NCI-H2227 (cell line): ENCODE data around the gene GLRX.
"Not testable (repeated sequence)": the region's sequence is repeated elsewhere in the genome, so short reads cannot be mapped to it uniquely, and the experiment has no call there.

Source experiments
- DNase-seq: peaks from one replicate; lab custom pipeline; 2025; ENCODE audit not compliant: unreplicated experiment; lab: John Stamatoyannopoulos, UW

The GLRX gene, protein sequence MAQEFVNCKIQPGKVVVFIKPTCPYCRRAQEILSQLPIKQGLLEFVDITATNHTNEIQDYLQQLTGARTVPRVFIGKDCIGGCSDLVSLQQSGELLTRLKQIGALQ

DNA sequence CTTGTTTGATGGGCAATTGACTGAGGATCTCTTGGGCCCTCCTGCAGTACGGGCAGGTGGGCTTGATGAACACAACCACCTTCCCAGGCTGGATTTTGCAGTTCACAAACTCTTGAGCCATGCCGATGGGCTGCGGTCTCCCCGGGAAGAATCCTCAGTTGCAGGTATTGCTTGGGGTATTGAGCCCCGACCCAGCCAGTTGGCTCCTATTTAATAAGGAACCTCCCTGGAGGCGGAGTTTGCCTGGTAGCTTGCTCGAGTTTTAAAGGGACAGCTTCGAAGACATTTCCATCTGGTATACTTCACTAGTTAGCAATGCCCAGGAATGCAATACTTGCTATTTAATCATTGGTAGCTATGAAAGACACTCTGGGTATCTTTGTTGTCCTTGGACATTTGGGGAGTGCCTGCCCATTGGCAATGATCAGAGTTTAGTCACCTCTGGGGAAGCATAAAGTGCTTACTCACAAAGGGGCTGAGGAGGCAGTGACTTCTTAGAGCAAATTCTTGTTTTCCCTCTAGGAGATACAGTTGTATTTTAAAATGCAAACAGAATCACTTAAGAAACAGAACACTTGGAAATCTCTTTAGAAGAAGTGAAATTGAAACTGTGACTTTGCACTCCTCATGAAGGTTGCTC is at the start of gene GLRX:
TSS of gene GLRX (minus strand) at position 185 of the 640 bp plus-strand sequence. CDS start at position 121, 64 bp downstream.
- peak; percentile 46 for DNase-seq

DNA sequence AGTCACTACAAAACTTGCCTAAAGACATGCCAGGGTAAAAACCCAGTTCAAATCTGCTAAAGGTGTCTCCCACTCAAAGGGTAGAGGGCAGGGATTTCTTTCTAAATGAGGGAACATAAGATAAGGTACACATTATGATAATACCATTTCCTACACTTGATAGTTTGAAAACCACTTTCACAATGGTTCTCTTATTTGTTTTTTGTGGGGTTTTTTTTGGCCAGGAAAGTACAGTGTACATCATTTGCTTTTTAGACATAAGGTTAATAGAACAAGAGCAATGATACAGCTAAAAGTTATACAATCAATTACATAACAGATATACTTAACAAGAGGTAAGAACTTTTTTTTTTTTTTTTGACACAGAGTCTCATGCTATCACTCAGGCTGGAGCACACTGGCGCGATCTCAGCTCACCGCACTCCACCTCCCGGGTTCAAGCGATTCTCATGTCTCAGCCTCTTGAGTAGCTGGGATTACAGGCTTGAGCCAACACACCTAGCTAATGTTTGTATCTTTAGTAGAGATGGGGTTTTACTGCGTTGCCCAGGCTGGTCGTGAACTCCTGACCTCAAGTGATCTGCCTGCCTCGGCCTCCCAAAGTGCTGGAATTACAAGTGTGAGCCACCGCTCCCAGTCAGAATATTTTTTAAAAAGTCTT is 48.8 kb upstream of the GLRX start:
- no peak for DNase-seq

DNA sequence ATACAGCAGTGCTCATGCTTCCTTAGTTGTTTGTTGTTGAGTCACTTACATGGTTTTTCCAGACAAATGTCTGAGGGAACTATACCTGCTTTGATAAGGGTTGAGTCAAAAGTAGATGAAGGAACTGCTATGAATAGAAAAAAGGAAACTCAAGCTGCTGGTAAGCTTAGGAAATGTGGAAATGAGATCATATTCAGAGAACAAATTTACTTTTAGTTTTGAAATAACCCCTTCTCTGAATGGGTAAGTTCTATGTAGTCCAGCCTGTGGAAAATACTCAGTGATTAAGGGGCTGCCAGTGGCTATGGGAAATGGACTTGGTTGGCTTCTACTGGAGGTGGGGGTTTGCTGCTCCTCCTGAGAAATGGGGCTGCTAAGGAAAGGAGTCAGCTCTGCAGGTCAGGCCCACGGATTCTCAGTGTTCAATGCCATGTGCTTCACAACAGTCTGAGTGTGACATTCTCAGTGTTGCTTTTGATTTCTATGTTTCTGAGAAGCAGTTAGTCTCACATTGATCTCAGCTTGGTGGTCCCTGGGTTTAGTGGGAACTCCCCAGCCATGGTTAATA is 47.7 kb upstream of the GLRX start:
- no peak for DNase-seq

DNA sequence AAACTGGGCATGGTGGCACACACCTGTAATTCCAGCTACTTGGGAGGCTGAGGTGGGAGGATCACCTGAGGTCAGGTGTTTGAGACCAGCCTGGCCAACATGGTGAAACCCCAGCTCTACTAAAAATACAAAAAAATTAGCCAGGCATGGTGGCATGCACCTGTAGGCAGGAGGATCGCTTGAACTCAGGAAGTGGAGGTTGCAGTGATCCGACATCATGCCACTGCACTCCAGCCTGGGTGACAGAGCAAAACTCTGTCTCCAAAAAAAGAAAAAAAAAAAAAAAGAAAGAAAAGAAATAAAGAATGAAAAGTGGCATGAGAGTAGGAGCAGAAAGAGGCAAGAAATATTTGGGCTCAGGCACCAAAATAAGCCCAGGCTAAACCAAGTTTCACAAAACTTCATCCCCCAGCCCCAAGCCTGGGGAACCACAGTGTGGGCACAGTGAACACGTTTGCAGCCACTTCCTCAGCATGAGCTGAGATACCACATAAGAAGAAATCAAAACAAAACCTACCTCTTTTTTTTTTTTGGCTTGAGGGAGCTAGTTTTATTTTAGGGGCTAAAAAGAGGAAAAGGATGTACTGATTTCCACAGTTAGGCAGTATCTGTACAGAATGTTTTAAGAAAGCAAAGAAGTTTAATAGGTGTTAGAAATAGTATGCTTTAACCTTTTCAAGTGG is 46.8 kb upstream of the GLRX start:
- not testable (repeated sequence) for DNase-seq

DNA sequence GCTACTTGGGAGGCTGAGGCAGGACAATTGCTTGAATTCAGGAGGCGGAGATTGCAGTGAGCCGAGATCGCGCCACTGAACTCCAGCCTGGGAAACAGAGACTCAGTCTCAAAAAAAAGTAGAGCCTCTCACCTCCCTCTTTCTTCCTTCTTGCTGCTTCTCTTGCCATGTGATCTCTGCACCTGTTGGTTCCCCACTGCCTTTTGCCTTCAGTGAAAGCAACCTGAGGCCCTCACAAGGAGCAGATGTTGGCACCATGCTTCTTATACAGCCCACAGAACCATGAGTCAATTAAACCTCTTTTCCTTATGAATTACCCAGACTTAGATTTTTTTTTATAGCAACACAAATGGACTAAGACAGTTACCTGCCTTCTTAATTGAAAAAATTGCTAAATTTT is 45.6 kb upstream of the GLRX start:
- DNase-seq = no peak

DNA sequence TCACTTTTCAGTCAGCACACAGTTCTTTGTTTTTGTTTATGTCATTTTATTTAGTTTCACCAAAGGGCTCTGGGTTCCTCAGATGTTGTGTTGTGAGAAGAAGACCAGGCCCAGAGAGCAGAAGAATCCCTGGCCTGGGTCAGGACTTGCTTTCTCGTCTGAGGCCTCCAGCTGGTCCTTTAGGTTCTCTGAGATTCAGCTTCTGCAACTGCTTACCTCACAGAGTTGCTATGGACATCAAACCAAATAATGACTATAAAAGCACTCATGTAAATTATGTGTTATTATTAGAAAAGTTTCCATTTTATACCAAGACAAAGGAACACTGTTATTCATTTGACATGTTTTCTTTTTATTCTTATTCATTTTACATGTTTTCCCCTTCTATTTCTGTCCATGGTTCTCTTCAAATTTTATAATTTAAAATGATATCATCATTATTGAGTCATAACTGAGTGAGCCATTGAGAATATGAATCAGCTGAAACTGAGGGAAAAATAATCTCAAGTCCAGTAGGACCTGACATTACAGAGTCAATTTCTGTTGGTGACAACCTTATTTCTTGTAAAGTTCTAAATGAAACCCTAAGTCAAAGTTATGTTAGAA is 44.0 kb upstream of the GLRX start:
- DNase-seq = no peak

DNA sequence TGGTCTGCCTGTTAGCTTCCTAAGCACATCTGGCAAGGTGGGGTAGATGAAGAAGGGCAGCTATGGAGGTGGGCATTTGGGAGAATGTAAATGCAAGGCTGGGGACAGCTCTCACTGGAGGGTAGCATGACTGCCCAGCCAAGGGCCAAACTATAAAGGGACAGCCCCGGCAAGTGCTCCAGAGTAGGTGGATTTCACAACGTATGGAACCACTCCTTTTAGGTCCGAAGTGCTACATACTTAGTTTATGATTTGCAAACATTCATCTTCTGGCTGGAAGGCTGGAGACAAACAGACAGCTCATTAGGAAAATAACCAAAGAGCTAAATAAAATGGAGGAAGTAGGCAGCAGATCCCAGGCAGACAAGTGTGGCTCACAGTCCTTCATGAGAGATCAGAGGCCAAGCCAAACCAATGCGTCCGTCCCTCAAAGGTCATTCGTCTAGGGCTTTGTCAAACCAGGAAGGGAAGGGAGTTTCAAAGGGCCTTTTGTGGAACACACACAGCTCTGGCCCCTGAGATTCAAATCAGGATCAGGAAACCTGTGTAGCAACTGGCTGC is 42.5 kb upstream of the GLRX start:
- DNase-seq = no peak

DNA sequence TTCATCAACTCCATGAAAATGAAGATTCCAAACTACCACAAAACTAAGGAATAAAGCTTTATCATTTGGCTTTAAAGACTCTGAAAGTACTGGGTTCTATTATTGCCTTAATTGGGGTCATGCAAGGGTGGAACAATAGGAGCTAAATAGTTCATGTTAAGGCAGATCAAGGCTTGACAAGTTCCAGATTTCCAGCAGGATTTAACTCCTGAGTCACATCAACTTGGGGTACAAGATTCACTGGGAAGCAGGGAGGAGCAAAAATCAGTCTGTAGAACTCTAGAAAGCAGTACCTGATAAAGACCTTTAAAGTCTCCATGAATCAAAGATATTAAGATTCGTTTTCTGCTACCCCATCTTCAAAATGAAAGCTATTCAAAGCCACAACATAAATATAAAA is 41.9 kb upstream of the GLRX start:
- DNase-seq = no peak

DNA sequence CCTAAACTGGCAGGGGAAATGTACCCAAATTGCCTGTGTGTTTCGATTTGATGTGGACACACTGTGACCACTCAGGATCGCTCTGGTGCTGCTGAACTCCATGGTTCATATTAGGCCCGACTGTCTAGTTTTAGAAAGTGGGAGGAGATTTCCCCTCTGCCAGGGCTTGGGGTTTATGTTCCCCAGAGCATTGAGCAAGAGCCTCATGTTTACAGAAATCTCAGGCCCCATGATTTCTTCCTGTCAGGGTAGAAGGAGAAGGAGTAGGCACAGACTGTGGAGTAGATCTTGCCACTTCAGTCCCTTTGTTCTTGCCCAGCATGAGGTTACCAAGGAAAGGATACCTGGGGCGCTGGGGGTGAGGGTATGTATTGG is 40.8 kb upstream of the GLRX start:
- no peak for DNase-seq

DNA sequence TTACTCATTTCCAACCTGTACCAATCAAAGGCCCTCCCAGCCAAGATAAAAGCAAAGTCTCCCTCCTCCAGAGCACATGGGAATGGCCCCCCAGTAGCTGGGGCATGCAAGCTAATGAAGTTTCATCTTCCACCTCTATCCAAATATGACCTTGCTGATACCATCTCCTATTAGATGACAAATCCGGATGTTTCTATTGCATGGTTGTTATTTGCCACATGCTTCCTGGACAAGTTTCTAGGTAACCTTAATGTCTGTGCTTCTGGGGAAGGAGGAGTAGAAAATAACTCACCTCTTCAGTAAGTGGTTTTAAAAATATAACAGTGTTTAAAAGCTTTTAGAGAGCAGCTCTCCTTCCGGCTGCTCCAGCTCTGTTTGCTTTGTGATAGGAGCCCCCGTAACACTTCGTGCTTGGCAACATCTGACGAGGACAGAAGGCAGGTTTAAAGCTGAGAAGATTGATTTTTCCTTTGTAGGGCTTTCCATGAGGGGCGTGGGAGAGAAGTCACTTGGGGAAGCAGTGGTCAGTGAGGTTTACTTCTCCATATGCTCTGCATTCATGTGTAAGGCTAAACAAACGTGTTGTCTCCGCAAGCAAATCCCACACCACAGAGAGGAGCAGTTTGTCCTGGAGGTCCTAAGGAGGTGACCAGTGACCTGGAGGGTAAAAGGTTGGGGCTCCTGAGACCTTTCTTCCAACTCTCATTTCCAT is 40.3 kb upstream of the GLRX start:
- DNase-seq = no peak

DNA sequence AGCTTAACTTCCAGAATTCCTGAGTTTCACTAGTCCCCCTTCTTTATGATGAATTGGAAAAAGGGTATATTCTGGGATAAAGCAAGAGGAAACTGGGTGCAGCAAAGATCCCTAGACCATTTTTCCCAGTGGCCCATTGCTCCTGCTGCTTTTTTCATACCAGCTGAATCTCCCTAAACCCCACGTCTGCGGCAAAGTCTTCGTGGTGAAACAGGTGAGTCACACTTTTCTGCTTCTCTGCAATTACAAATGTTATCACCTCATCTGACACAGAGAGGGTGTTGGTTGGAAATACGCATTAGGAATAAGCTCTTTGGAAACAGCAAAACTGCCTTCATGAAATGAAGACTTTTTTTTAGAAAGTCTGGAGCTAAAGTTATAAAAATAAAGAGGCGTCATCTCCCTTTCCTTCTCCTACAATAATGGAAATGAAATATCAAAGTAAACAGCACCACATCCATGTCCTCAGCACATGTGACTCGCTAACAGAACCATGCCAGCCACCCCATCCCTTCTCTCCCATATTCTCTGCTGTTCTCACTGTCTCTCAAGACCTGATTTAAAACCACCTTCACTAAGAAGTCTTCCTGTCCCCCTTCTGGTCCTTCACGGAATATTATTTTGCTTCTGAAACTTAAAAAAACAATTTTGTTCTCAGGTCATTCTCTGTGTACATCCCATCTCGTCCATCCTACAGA is 39.5 kb upstream of the GLRX start:
- no peak for DNase-seq

DNA sequence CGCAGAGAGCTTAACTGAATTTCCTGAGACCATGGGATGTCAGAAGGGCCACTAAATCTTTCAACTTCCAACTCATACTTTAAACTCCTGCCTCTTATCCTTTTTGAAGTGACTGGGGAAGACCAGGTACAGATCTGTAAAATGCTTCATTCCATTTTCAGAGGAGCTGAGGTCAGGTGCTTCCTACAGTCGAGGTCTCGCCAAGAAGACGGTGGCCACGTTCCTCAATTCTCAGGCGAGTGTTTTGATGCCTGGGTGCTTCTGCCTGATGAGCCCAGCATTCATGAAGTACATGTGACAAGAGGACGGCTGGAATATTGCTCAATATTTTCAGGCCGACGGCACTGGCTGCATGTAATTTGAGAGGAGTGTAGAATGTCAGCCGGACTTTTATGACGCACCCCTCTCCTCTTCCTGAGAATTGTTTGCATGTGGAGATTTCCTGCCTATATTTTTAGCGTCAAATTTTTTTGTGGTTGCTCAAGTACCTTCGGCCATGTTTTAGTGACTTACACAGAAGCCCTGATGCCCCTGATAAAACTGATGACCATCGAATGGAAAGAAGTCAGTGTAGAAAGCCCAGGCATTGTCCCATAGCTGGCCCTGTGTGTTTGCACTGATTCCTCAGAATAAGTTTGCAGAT is 38.8 kb upstream of the GLRX start:
- no peak for DNase-seq

DNA sequence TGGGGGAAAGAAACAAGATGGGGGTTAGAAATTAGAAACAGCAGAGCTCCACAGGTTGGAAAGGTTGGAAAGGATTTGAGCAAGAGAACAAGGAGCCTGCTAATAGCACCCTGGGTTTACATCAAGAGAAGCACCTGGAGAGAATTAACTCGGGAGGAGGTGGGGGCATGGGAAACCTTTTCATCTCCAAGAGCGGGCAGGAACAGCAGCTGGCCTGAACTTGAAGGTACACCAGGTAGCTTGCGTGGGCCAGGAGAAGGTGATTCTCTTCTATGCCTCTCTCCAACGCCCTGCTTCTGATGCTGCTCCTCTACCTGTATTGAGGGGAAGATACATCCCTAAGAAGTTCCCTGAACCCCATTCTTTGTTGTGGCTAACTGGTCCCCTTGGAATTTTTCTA is 37.1 kb upstream of the GLRX start:
- no peak for DNase-seq

DNA sequence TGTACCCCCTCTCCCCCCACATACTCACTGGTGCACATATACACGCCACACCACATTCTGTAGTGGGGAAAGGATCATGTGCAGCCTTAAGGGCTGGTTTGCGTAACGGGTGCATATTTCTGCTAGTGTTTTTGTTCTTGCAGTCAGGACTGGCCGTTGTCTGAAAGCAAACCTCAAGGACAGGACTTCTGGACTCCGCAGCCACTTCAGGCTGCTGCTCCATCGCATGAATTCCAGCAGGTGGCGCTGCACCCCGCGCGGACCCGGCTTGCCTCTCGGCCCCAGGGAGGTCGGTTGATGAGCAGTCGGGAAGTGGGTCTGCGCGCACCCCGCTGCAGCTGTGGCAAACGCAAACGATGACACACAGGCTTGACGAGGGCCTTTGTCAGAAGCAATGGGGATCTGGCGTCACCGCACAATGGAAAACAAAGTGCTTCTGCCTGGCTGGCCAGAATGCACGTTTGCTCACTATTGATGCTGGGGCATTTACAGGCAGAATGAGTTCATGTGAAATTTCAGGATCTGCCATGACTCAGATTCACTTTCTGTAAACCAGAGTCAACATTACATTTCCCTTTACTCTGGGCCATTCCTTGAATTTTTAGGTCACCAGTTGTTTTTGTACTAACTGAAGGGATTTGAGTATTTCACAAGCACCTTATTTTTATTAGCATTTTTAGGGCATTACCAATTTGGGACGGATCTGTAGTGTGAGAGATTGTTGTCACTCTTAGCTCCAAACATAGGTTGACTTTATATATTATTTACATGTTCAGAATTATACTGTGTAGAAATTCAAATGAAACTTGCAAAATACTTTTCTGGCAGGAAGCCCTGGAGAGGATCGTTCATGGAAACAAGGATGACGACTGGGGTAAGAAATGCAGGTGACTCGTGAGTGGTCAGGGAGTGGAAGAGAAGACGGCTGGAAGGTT is 36.4 kb upstream of the GLRX start:
- DNase-seq = peak; percentile 85

DNA sequence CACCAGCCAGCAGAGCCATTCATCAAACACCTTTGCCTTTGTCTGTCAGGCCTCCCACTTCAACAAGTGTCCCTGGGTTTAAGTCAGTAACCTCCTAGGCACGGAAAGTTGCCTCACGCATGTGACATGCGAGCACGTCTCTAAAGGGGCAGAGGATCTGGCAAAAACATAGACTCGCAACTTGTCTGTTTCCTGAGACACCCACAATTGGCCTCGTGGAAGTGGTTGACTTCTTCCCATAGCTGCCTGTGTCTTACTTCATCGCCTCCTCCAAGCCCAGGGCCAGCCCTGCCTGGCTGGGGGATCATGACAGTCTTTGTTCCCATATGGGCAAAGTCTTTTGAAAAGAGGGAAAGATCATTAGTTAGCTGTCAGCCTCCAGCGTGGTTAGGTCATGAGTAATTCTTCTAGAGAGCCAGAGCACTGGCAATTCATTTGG is 35.5 kb upstream of the GLRX start:
- DNase-seq = no peak

DNA sequence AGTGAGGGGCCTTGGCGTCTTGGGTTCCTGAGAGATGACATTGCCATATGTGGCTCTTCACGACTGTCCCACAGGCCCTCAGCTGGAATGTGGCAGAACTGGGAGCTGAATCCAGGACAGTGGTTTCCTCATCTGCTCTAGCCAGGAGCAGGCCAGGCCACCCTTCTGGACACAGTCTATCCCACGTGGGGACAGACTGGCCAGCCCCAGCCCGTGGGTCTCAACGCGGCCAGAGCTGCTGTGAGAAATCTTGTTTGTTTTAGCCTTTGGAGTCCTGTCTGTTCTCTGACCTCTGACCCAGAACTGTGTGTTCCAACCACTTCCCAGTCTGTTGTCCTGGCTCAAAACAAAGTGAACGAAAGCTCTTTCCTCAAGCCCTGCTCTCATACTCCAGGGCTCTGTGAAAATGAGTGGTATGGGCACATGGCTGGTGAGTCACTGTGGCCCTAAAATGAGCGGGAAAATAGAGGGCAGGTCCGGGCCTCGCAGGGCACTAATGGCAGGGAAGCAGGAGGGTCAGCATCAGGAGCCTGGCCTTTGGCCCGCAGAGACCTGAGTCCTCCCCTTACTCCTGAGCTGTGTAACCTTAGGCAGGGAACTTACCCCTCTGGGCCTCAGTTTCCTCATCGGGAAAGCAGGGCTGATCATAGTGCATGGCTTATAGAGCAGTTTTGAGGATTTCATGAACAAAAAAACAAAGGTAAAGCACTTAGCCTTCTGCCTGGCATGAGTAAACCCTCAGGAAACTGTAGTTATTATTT is 34.8 kb upstream of the GLRX start:
- no peak for DNase-seq

DNA sequence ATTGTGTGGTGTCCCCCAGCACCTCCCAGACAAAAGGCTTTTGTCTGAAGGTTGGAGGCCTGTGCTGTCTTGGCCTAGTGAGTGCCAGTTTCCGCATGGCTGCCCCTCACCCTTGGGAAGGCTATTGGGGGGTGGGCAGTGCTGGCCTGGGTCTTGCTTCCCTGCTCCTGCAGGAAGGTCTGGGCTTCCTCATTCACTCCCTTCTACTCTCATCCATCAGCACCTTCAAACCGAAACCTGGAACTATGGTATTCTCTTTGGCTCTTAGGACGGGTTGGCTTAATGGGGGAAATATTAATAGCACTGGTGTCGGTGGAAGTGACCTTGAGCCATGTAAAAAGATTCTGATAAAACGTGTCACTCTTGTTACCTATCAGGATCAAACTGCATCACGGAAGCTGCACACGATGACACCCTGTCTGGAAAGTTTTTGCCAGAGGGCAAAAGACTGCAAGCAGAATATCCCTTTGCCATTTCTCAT is 34.0 kb upstream of the GLRX start:
- DNase-seq = no peak
